Endothelial cell of hepatic sinusoid (primary cell): Measurements from ENCODE around the gene SAG.

Experiments
- in situ Hi-C: cut with HindIII; loops from 2 replicates; pipeline ENCODE4 v1.10.0; 2017; ENCODE audit warnings: low sequenced_read_pairs

SAG gene

DNA sequence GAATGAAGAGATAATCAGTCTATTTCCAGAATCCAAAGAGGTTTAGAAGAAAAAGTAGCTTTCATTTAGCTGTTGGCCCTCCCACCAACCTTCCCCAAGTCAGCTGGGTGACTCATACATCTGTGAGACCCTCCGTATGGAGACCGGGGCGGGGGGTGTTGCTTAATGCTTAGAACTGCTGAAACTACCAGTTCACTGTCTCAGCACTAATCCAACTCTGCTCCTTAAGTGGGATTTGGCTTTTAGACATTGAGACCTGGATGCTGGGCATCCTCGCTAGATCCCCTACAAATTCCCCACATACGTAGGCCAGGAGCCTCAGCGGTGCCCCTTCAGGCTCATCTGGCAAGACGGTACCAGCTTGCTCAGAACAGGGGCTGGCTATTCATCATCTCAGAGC, at the start of gene SAG:
Gene SAG (plus strand): TSS at position 252 of the 400 bp plus-strand sequence. CDS start 1,374 bp downstream, outside the sequence.
- in situ Hi-C loops: no loop called here

- in situ Hi-C loops: no loop called here
Measured at GRCh38 chr2:233258211-233258610, 49.4 kb upstream of the SAG start.

- in situ Hi-C loops: no loop called here
Measured at GRCh38 chr2:233259730-233260129, 47.9 kb upstream of the SAG start.

DNA sequence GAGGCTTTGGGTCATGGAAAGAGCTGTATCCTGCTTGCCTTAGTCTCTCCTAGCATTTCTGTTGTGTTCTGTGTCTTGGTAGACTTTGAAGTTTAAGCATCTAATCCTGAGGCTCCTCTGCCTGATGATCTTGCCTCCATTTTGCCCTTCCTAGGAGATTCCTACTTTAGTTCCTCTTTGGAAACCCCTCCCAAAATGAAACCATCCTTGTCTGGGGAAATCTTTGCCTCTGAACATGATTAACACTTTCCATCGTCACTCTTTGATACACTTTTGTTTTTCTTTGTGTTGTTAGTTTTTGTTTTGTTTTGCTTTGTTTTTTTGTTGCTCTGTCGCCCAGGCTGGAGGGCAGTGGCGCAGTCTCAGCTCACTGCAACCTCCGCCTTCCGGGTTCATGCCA, 47.0 kb upstream of the SAG start:
- in situ Hi-C loops: no loop called here

DNA sequence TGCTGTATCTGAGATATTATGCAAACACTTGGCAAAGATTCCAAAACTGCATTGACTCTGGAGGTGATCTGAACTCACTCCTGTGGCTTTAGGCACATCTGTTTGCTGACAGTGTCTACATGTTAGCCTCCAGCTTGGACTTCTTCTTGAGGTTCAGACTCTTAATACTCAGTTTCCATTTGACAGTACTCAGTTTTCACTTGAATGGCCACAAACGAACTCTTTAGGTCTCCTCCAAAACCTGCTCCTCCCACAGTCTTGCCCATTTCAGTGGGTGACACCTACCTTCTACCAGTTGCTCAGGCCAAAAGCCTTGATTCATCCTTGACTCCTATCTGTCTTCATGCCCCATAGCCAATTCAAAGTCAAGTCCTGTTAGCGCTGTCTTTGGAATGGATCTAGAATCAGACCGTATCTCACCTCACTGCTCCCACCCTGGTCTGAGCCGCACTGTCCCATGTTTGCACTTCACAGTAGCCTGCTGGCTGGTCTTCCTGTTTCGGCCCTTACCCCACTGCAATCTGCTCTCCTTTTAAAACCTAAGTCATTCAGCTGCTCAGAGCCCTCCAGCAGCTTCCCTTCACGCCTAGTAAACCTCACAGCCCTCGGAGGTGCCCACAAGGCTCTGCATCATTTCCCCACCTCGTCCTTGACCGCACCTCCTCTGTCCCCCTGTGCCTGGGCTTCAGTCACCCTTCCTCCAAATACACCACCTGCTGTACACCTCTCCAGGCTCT, 45.6 kb upstream of the SAG start:
- in situ Hi-C loops: no loop called here

DNA sequence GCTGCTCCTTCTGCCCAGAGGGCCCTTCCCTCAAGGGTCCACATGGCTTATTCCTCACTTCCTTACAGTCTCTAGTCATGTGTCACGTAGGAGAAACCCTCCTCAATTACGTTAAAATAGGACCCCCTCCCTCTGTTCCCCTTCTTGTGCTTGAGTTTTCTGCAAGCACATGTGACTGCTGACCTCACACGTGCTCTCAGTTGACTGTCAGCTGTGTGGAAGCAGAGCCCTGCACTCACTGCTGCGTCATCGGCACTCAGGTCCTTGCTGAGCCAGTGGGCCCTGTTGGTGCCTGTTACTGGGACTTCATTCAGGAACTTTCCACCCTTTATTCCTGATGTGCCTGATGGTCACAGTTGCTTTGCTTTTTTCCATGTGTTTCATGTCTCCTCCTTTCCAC, 45.1 kb upstream of the SAG start:
- in situ Hi-C loops: no loop called here

GRCh38 chr2:233263045-233263570, 44.5 kb upstream of the SAG start:
- in situ Hi-C loops: no loop called here

GRCh38 chr2:233264667-233265066, 42.9 kb upstream of the SAG start:
- in situ Hi-C loops: no loop called here

- in situ Hi-C loops: no loop called here
Measured at GRCh38 chr2:233265899-233266431, 41.7 kb upstream of the SAG start.

DNA sequence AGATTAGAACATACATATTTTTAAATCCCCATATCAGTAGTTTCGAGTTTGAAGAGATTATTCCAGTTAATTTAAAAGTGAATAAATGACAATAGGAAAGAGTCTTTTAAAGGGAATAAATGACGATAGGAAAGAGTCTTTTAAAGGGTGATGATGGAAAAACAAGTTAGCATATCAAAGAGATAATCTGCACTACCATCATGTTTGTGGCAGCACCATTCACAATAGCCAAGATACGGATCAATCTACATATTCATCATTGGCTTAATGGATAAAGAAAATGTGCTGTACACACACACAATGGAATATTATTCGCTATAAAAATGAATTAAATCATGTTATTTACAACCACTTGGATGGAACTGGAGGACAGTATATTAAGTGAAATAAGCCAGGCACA, 41.1 kb upstream of the SAG start:
- in situ Hi-C loops: no loop called here

- in situ Hi-C loops: no loop called here
Measured at GRCh38 chr2:233267516-233268245, 39.9 kb upstream of the SAG start.

DNA sequence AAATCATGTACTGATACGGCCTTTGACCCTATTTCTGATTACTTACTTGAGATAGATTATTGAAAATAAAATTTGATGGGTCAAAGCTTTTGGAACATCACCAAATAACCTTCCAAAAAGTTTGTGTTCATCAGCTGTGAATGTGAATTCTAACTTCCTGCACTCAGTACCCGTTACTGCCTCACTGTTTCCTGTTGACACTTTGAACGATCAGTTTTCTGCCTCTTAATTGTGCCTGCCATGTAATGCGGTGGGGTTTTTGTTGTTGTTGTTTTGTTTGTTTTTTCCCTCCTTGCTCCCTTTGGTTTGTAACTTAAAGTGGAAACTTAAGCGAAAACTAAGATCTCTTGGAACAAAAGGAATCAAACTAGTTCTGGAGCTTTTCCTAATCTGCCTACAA, 37.2 kb upstream of the SAG start:
- in situ Hi-C loops: no loop called here

DNA sequence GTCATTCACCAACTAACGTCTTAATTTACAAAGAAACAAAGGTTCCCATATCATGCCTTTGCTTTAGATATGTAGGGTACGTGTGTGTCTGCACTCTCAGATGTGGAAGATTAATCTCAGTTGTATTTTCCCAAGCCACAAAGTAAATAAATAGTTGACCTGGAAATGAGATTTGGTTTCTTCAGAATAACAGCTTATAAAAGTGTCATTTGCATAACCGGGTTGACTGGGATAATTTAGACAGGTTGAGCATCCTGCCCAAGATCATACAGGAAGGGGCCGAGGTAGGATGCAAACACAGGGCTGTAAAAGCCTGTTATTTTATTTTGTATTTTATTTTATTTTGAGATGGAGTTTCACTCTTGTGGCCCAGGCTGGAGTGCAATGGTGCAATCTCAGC, 36.7 kb upstream of the SAG start:
- in situ Hi-C loops: no loop called here

GRCh38 chr2:233271693-233272092, 35.9 kb upstream of the SAG start:
- in situ Hi-C loops: no loop called here

- in situ Hi-C loops: no loop called here
Measured at GRCh38 chr2:233273120-233273519, 34.5 kb upstream of the SAG start.

- in situ Hi-C loops: no loop called here
Measured at GRCh38 chr2:233275223-233275622, 32.4 kb upstream of the SAG start.

DNA sequence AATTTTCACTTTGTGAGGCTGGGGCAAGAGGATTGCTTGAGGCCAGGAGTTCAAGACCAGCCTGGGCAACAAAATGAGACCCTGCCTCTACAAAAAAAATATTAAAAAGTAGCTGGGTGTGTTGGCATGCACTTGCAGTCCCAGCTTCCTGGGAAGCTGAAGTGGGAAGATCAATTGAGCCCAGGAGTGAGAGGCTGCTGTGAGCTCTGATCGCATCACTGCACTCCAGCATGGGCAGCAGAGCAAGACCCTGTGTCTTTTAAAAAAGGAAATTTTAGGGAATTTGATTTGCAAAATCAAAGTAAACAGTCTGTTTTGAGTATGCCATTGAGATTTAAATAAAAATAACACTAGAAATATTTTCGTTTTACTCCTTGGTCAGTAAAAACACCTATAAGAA, 28.7 kb upstream of the SAG start:
- in situ Hi-C loops: no loop called here

DNA sequence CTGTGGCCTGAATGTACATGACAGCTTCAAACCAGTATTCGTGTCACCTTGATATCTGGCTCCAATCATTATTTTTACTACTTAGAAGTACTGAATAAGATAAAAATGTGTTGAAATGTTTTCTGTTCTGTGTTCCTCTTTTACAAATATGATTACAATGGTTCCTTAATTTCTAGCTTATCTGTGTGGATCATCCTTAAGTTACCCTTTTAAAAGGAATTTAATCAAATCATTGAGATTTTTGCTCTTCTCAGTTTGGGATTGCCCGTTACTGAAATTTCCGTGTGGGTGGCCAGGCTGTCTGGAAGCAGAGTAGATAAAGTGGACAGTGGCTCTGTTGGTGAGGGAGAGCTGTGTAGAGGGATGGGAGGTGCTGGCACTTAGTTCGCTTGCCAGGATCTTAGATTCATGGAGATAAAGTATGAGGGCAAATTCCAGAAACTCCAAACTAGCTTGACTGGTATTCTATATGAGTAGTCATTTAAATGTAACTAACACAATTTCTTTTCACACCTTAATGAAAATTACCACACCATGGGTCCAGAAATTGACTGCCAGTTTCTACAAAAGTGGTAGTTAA, 27.4 kb upstream of the SAG start:
- in situ Hi-C loops: no loop called here

DNA sequence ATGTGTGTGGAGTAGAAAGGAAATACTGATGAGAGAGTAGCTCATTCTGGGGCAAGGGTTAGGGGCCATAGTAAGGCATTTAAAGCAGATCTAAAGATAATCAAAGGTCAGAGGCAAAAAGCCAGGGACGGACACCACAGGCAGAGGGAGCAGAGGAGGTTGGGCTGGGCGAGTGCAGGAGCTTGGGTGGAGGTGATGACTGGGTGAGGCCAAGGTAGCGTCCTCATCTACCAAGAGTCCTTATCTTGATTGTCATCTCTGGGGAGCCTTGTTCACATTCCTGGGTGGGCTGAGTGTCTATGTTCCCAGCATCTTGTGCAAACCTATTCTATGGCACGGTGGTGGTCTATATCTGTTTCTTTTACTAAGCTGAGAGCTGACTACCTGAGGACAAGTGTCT, 26.1 kb upstream of the SAG start:
- in situ Hi-C loops: no loop called here

DNA sequence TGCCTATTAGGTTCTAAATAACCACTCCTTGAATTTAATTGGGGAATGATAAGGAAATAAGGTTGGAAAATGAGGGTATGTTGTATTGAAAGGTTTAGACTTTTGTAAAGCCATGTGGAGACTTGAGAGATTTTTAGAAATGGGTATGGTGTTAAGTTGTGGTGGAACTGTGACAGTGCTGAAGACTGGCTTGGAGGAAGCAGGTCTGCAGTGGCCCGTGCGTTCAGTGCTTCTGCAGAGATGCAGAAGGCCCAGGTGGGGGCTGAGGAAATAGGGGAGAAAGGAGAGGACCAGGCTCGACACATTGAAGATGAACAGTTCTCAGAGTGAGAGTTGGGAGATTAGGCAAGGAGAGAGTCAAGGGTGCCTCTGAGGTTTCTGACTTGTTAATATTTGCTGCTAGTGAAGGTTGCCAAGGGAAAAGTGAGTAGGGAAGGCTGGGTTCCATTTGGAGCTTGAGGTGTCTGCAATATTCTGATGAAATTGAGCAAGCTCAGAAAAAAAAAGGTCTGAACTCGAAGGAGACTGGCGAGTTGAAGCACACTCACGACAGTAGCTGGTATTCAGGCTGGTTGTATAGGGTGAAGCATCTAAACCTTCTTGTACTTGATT, 25.5 kb upstream of the SAG start:
- in situ Hi-C loops: no loop called here

DNA sequence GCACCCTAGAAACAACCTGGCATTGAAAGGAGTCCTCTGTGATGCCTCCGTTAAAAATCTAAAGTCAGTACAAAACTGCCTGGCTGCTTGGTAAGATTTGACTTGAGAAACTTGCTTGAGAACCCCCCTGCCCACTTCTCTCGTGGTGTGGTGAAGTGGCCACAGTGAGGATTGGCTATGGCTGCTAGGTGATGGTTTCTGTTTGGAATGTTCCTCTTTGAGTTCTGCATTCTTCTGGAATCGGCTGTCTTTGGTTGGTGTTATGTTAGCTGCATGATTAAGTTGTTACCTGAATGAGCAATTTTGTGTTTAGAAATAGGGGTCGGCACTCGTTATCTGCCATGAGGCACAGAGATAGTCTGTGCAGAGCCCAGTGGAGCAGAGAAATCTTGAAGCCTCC, 21.7 kb upstream of the SAG start:
- in situ Hi-C loops: loop anchor here (5.0 kb wide), 1 partner anchor 99 kb away; no protein-coding TSS in a partner anchor
